ENCODE results near the gene MPI.
"Not testable (repeated sequence)": the region's sequence is repeated elsewhere in the genome, so short reads cannot be mapped to it uniquely, and the experiment has no call there.

Gene MPI

GRCh38 chr15:74889390-74889882, 406 bp upstream of the MPI start:
- H3K9me3 ChIP-seq (ENCODE audit: control insufficient read depth in 5 of 5, low read length in 5 of 5), result no peaks in the 10 kb centered on the region
- peaks cover 6 to 35% (median 30%) of the 10 kb centered on the region in 5 donors for H3K4me1 ChIP-seq (ENCODE audit: control insufficient read depth in 5 of 5, insufficient read depth in 5 of 5, low read length in 5 of 5)
- peak overlapping the region; percentile 92 to 96 (median 93) for H3K4me3 ChIP-seq (ENCODE audit: low read depth in 1 of 5, low read length in 5 of 5)
- H3K9ac ChIP-seq (ENCODE audit: low read length in 5 of 5), result peak overlapping the region; percentile 69 to 97 (median 91)
- peaks cover 0 to 22% (median 19%) of the 10 kb centered on the region in 5 donors for H3K36me3 ChIP-seq (ENCODE audit: control insufficient read depth in 5 of 5, insufficient read depth in 5 of 5, low read length in 5 of 5)
- peak overlapping the region; percentile 61 for H3K27ac ChIP-seq (ENCODE audit: low read depth, low read length)
- no peaks in the 10 kb centered on the region for H3K27me3 ChIP-seq (ENCODE audit: control insufficient read depth in 5 of 5, insufficient read depth in 4 of 5, low read length in 5 of 5)

- Histone ChIP-seq H3K9me3 (ENCODE audit: control insufficient read depth in 5 of 5, low read length in 5 of 5) (no peaks in the 10 kb centered on the region), H3K36me3 (ENCODE audit: control insufficient read depth in 5 of 5, insufficient read depth in 5 of 5, low read length in 5 of 5) (peaks cover 0 to 25% (median 19%) of the 10 kb centered on the region in 5 donors), H3K4me3 (ENCODE audit: low read depth in 1 of 5, low read length in 5 of 5) (peak overlapping the region; percentile 92 to 96 (median 95)), H3K9ac (ENCODE audit: low read length in 5 of 5) (peak overlapping the region; percentile 69 to 97 (median 91)), H3K4me1 (ENCODE audit: control insufficient read depth in 5 of 5, insufficient read depth in 5 of 5, low read length in 5 of 5) (peaks cover 6 to 26% (median 24%) of the 10 kb centered on the region in 5 donors), H3K27me3 (ENCODE audit: control insufficient read depth in 5 of 5, insufficient read depth in 4 of 5, low read length in 5 of 5) (no peaks in the 10 kb centered on the region), H3K27ac (ENCODE audit: low read depth, low read length) (peak overlapping the region; percentile 61)
These were observed 771 bp downstream of the MPI start for GRCh38 chr15:74890665-74890960.

DNA sequence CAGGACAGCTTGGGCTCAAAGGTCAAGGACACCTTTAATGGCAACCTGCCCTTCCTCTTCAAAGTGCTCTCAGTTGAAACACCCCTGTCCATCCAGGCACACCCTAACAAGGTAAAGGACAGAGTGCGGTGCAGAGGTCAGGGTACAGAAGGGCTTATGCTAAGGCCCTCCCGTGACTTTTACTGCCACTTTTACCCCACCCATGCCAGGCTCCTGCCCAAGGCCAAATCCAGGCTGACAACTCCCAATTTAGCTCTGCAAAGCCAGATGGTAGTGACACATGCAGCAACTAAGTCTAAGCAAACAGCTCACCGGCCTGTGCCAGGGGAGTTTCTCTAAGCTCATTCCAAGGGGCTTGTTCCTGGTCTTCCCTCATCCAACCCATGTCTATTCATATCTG, 1.6 kb downstream of the MPI start:
- H3K36me3 ChIP-seq (ENCODE audit: control insufficient read depth in 5 of 5, insufficient read depth in 5 of 5, low read length in 5 of 5), result peaks cover 0 to 34% (median 23%) of the 10 kb centered on the region in 5 donors
- H3K4me3 ChIP-seq (ENCODE audit: low read depth in 1 of 5, low read length in 5 of 5), result no peak overlapping the region
- peak overlapping the region in 1 of 5 donors; percentile 28 for H3K9ac ChIP-seq (ENCODE audit: low read length in 5 of 5)
- no peak overlapping the region for H3K27ac ChIP-seq (ENCODE audit: low read depth, low read length)
- H3K9me3 ChIP-seq (ENCODE audit: control insufficient read depth in 5 of 5, low read length in 5 of 5), result no peaks in the 10 kb centered on the region
- H3K4me1 ChIP-seq (ENCODE audit: control insufficient read depth in 5 of 5, insufficient read depth in 5 of 5, low read length in 5 of 5), result peaks cover 6 to 26% (median 24%) of the 10 kb centered on the region in 5 donors
- no peaks in the 10 kb centered on the region for H3K27me3 ChIP-seq (ENCODE audit: control insufficient read depth in 5 of 5, insufficient read depth in 4 of 5, low read length in 5 of 5)

DNA sequence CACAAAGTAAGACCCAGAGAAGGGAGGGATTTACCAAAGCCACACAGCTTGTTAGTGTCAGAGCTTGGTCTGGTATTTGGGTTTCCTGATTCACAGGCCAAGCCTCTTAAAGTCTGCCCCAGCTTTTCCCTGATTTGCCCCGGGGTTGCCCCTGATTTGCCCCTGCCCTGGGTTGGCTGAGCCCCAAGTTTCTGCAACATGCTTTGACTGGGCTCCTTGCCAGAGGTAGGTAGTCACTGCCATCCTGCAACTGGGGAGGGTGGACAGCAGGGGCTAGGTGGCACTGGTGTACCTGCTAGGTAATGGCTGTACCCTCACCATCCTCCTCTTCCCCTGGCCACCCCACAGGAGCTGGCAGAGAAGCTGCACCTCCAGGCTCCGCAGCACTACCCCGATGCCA, 2.5 kb downstream of the MPI start:
- Histone ChIP-seq H3K4me3 (ENCODE audit: low read depth in 1 of 5, low read length in 5 of 5) (no peak overlapping the region), H3K4me1 (ENCODE audit: control insufficient read depth in 5 of 5, insufficient read depth in 5 of 5, low read length in 5 of 5) (peaks cover 6 to 31% (median 27%) of the 10 kb centered on the region in 5 donors), H3K9ac (ENCODE audit: low read length in 5 of 5) (no peak overlapping the region), H3K27ac (ENCODE audit: low read depth, low read length) (no peak overlapping the region), H3K36me3 (ENCODE audit: control insufficient read depth in 5 of 5, insufficient read depth in 5 of 5, low read length in 5 of 5) (peaks cover 0 to 40% (median 27%) of the 10 kb centered on the region in 5 donors), H3K27me3 (ENCODE audit: control insufficient read depth in 5 of 5, insufficient read depth in 4 of 5, low read length in 5 of 5) (no peaks in the 10 kb centered on the region), H3K9me3 (ENCODE audit: control insufficient read depth in 5 of 5, low read length in 5 of 5) (no peaks in the 10 kb centered on the region)

GRCh38 chr15:74892931-74893330, 3.1 kb downstream of the MPI start:
- peaks cover 6 to 32% (median 31%) of the 10 kb centered on the region in 5 donors for H3K4me1 ChIP-seq (ENCODE audit: control insufficient read depth in 5 of 5, insufficient read depth in 5 of 5, low read length in 5 of 5)
- no peak overlapping the region for H3K27ac ChIP-seq (ENCODE audit: low read depth, low read length)
- H3K27me3 ChIP-seq (ENCODE audit: control insufficient read depth in 5 of 5, insufficient read depth in 4 of 5, low read length in 5 of 5), result no peaks in the 10 kb centered on the region
- no peak overlapping the region for H3K9ac ChIP-seq (ENCODE audit: low read length in 5 of 5)
- H3K4me3 ChIP-seq (ENCODE audit: low read depth in 1 of 5, low read length in 5 of 5), result no peak overlapping the region
- H3K9me3 ChIP-seq (ENCODE audit: control insufficient read depth in 5 of 5, low read length in 5 of 5), result no peaks in the 10 kb centered on the region
- H3K36me3 ChIP-seq (ENCODE audit: control insufficient read depth in 5 of 5, insufficient read depth in 5 of 5, low read length in 5 of 5), result peaks cover 0 to 47% (median 31%) of the 10 kb centered on the region in 5 donors

DNA sequence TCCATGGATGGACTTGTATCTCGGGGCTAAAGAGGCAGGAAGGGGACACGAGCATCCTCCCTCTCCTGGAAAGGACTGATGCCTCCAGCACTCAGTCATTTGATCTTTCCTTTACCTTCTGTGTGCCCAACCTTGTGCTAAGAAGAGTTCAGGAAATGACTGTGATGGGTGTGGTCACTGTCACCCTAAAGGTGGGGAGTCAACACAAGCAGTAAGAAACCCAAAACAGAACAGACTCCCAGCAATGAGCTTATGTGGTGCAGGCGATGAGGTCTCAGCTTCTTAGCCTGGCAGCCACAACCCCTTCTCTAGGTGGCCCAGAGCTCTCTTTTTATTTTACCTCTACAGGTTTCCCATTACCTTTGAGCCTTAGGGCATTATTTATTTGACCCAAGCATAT, 3.8 kb downstream of the MPI start:
- Histone ChIP-seq H3K4me1 (ENCODE audit: control insufficient read depth in 5 of 5, insufficient read depth in 5 of 5, low read length in 5 of 5) (peaks cover 6 to 31% (median 30%) of the 10 kb centered on the region in 5 donors), H3K27me3 (ENCODE audit: control insufficient read depth in 5 of 5, insufficient read depth in 4 of 5, low read length in 5 of 5) (no peaks in the 10 kb centered on the region), H3K4me3 (ENCODE audit: low read depth in 1 of 5, low read length in 5 of 5) (no peak overlapping the region), H3K9ac (ENCODE audit: low read length in 5 of 5) (peak overlapping the region in 1 of 5 donors; percentile 1), H3K36me3 (ENCODE audit: control insufficient read depth in 5 of 5, insufficient read depth in 5 of 5, low read length in 5 of 5) (peaks cover 0 to 51% (median 36%) of the 10 kb centered on the region in 5 donors), H3K27ac (ENCODE audit: low read depth, low read length) (no peak overlapping the region), H3K9me3 (ENCODE audit: control insufficient read depth in 5 of 5, low read length in 5 of 5) (no peaks in the 10 kb centered on the region)

DNA sequence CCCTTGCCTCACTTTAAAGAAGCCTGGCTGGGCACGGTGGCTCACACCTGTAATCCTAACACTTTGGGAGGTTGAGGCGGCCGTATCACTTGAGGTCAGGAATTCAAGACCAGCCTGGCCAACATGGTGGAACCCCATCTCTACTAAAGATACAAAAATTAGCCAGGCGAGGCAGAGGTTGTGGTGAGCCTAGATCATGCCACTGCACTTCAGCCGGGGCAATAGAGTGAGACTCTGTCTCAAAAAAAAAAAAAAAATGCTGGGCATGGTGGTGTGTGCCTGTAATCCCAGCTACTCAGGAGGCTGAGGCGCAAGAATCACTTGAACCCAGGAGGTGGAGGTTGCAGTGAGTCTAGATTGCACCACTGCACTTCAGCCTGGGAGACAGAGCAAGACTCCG, 4.5 kb downstream of the MPI start:
- H3K9me3 ChIP-seq (ENCODE audit: control insufficient read depth in 5 of 5, low read length in 5 of 5); H3K9ac ChIP-seq (ENCODE audit: low read length in 5 of 5); H3K4me3 ChIP-seq (ENCODE audit: low read depth in 1 of 5, low read length in 5 of 5); H3K27me3 ChIP-seq (ENCODE audit: control insufficient read depth in 5 of 5, insufficient read depth in 4 of 5, low read length in 5 of 5); H3K27ac ChIP-seq (ENCODE audit: low read depth, low read length): not testable (repeated sequence)
- H3K36me3 ChIP-seq (ENCODE audit: control insufficient read depth in 5 of 5, insufficient read depth in 5 of 5, low read length in 5 of 5), result peaks cover 0 to 59% (median 42%) of the 10 kb centered on the region in 5 donors
- H3K4me1 ChIP-seq (ENCODE audit: control insufficient read depth in 5 of 5, insufficient read depth in 5 of 5, low read length in 5 of 5), result peaks cover under 1 to 24% (median 23%) of the 10 kb centered on the region in 5 donors

DNA sequence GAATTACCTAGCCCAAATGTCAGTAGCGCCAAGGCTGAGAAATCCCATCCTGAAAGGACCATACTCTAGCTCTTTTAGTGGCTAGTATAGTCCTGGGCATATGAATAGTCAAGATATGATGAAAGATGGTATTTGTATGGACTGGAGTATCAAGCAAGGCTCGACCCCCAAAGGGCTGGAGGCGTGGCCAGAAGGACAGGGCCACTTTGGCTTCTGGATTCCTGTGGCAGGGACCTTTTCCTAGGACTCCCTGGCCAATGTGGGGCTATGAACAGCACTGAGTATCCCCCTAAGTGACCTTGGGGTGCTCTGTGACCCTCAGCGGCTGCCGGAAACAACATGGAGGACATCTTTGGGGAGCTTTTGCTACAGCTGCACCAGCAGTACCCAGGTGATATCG, 6.0 kb downstream of the MPI start:
- Histone ChIP-seq H3K9ac (ENCODE audit: low read length in 5 of 5) (no peak overlapping the region), H3K27me3 (ENCODE audit: control insufficient read depth in 5 of 5, insufficient read depth in 4 of 5, low read length in 5 of 5) (no peaks in the 10 kb centered on the region), H3K4me1 (ENCODE audit: control insufficient read depth in 5 of 5, insufficient read depth in 5 of 5, low read length in 5 of 5) (peaks cover 0 to 14% (median 9%) of the 10 kb centered on the region in 5 donors), H3K9me3 (ENCODE audit: control insufficient read depth in 5 of 5, low read length in 5 of 5) (no peaks in the 10 kb centered on the region), H3K4me3 (ENCODE audit: low read depth in 1 of 5, low read length in 5 of 5) (no peak overlapping the region), H3K27ac (ENCODE audit: low read depth, low read length) (no peak overlapping the region), H3K36me3 (ENCODE audit: control insufficient read depth in 5 of 5, insufficient read depth in 5 of 5, low read length in 5 of 5) (peaks cover 3 to 72% (median 56%) of the 10 kb centered on the region in 5 donors)

GRCh38 chr15:74896316-74896715, 6.5 kb downstream of the MPI start:
- Histone ChIP-seq H3K4me1 (ENCODE audit: control insufficient read depth in 5 of 5, insufficient read depth in 5 of 5, low read length in 5 of 5) (peaks cover 0 to 18% (median 10%) of the 10 kb centered on the region in 5 donors), H3K9ac (ENCODE audit: low read length in 5 of 5) (no peak overlapping the region), H3K4me3 (ENCODE audit: low read depth in 1 of 5, low read length in 5 of 5) (no peak overlapping the region), H3K36me3 (ENCODE audit: control insufficient read depth in 5 of 5, insufficient read depth in 5 of 5, low read length in 5 of 5) (peaks cover 3 to 74% (median 58%) of the 10 kb centered on the region in 5 donors), H3K27ac (ENCODE audit: low read depth, low read length) (no peak overlapping the region), H3K9me3 (ENCODE audit: control insufficient read depth in 5 of 5, low read length in 5 of 5) (no peaks in the 10 kb centered on the region), H3K27me3 (ENCODE audit: control insufficient read depth in 5 of 5, insufficient read depth in 4 of 5, low read length in 5 of 5) (no peaks in the 10 kb centered on the region)

- Histone ChIP-seq H3K9ac (ENCODE audit: low read length in 5 of 5) (no peak overlapping the region), H3K9me3 (ENCODE audit: control insufficient read depth in 5 of 5, low read length in 5 of 5) (no peaks in the 10 kb centered on the region), H3K4me1 (ENCODE audit: control insufficient read depth in 5 of 5, insufficient read depth in 5 of 5, low read length in 5 of 5) (peaks cover 0 to 26% (median 20%) of the 10 kb centered on the region in 5 donors), H3K27ac (ENCODE audit: low read depth, low read length) (no peak overlapping the region), H3K36me3 (ENCODE audit: control insufficient read depth in 5 of 5, insufficient read depth in 5 of 5, low read length in 5 of 5) (peaks cover 6 to 76% (median 56%) of the 10 kb centered on the region in 5 donors), H3K27me3 (ENCODE audit: control insufficient read depth in 5 of 5, insufficient read depth in 4 of 5, low read length in 5 of 5) (no peaks in the 10 kb centered on the region), H3K4me3 (ENCODE audit: low read depth in 1 of 5, low read length in 5 of 5) (no peak overlapping the region)
These were observed 7.5 kb downstream of the MPI start for GRCh38 chr15:74897300-74897701.
